Measurements from ENCODE around the gene PCSK2. TPM values are rescaled to one million over a fixed set of nuclear protein-coding genes. Genes with fewer than 3 reads are reported as not detected.

The PCSK2 gene
- total RNA-seq, 1 donor from 2014 or later: 11.5 TPM

DNA sequence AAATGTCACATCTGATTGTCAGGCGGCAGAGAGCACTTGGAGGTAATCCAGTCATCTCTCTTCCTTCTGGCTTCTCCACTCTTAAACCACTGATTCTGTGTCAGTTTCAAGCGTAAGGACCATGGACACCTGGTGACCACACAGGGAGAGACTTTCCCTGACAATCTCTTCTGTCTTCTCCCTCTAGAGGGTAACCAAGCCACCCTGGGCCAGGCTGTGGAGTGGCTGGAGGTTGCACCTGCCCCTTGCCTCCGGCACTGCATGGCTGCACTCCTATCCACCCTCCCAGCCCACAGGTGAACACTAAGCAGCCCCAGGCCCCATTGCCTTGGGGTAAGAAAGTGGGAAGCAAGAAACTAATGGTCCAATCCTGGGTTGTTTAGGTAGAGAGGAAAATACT lies 225.6 kb downstream of the PCSK2 start:
- Mint-ChIP-seq H3K4me3 (ENCODE audit: low read depth) (no peak overlapping the region), H3K36me3 (ENCODE audit: insufficient read depth) (no peaks in the 10 kb centered on the region), H3K27ac (no peak overlapping the region), H3K27me3 (peaks cover 64% of the 10 kb centered on the region), H3K9me3 (ENCODE audit: low read depth) (peaks cover 4% of the 10 kb centered on the region), H3K4me1 (ENCODE audit: low read depth) (peaks cover 8% of the 10 kb centered on the region)
- no peak for DNase-seq (ENCODE audit: low spot score, unreplicated experiment)
- TF ChIP-seq, protein P1, sequence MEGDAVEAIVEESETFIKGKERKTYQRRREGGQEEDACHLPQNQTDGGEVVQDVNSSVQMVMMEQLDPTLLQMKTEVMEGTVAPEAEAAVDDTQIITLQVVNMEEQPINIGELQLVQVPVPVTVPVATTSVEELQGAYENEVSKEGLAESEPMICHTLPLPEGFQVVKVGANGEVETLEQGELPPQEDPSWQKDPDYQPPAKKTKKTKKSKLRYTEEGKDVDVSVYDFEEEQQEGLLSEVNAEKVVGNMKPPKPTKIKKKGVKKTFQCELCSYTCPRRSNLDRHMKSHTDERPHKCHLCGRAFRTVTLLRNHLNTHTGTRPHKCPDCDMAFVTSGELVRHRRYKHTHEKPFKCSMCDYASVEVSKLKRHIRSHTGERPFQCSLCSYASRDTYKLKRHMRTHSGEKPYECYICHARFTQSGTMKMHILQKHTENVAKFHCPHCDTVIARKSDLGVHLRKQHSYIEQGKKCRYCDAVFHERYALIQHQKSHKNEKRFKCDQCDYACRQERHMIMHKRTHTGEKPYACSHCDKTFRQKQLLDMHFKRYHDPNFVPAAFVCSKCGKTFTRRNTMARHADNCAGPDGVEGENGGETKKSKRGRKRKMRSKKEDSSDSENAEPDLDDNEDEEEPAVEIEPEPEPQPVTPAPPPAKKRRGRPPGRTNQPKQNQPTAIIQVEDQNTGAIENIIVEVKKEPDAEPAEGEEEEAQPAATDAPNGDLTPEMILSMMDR (IDR thresholded peaks at IDR 0.05; ENCODE audit: unreplicated experiment): no peak

DNA sequence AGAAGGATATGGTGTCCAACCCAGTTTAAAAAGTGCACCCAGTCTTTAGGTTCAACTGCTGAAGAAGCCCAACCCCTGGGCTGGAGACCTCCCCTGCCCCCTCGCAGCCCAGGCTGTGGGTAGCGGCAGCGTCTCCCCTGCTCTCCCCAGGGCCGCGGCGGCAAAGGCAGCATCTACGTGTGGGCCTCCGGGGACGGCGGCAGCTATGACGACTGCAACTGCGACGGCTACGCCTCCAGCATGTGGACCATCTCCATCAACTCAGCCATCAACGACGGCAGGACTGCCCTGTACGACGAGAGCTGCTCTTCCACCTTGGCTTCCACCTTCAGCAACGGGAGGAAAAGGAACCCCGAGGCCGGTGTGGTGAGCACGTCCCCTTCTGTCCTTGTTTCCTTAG lies 226.8 kb downstream of the PCSK2 start:
- Mint-ChIP-seq H3K9me3 (ENCODE audit: low read depth) (peaks cover 4% of the 10 kb centered on the region), H3K27ac (no peak overlapping the region), H3K27me3 (peaks cover 65% of the 10 kb centered on the region), H3K4me3 (ENCODE audit: low read depth) (no peak overlapping the region), H3K4me1 (ENCODE audit: low read depth) (peaks cover 8% of the 10 kb centered on the region), H3K36me3 (ENCODE audit: insufficient read depth) (no peaks in the 10 kb centered on the region)
- TF ChIP-seq, protein P1 (IDR thresholded peaks at IDR 0.05; ENCODE audit: unreplicated experiment): no peak
- DNase-seq (ENCODE audit: low spot score, unreplicated experiment): no peak

DNA sequence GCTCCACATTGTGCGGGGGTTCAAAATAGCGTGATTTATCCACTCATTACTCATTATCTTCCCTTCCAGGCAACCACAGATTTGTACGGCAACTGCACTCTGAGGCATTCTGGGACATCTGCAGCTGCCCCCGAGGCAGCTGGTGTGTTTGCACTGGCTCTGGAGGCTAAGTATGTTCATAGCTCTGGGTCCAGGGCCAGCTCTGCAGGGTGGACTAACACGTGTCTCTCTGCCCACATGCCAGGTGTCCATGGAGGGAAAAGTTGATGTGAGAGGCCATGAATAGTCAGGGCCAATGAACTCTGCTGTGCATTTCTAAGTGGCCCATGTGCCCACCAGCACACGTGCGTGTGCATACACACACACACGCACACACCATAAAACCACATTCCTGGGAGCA lies 229.4 kb downstream of the PCSK2 start:
- H3K9me3 Mint-ChIP-seq (ENCODE audit: low read depth): peaks cover 3% of the 10 kb centered on the region
- no peak for DNase-seq (ENCODE audit: low spot score, unreplicated experiment)
- peaks cover 8% of the 10 kb centered on the region for H3K4me1 Mint-ChIP-seq (ENCODE audit: low read depth)
- H3K27me3 Mint-ChIP-seq: peaks cover 56% of the 10 kb centered on the region
- H3K36me3 Mint-ChIP-seq (ENCODE audit: insufficient read depth): no peaks in the 10 kb centered on the region
- no peak overlapping the region for H3K27ac Mint-ChIP-seq
- no peak overlapping the region for H3K4me3 Mint-ChIP-seq (ENCODE audit: low read depth)
- TF ChIP-seq, protein P1 (IDR thresholded peaks at IDR 0.05; ENCODE audit: unreplicated experiment): no peak

DNA sequence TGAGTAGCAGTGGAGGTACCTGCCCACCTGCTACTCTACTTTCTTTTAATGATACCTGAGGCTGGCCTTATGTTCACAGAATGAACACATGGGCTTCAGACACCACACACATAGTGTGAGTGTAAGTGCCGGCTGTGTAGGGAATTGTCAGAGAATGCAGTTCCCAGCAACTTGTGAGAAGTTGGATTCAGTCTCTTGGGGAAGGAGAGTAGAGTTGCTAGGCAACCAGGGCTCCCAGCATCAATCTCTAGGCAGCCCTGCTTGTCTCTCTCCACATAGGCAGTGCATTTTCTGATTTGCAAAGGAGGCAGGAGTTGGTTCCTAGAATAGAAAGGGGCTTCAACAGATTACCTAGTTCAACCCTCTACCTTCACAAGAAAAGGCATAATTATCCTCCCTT lies 230.2 kb downstream of the PCSK2 start:
- TF ChIP-seq, protein P1 (IDR thresholded peaks at IDR 0.05; ENCODE audit: unreplicated experiment): no peak
- H3K4me3 Mint-ChIP-seq (ENCODE audit: low read depth): no peak overlapping the region
- H3K9me3 Mint-ChIP-seq (ENCODE audit: low read depth): no peaks in the 10 kb centered on the region
- H3K36me3 Mint-ChIP-seq (ENCODE audit: insufficient read depth): no peaks in the 10 kb centered on the region
- peaks cover 4% of the 10 kb centered on the region for H3K4me1 Mint-ChIP-seq (ENCODE audit: low read depth)
- H3K27me3 Mint-ChIP-seq: peaks cover 52% of the 10 kb centered on the region
- no peak for DNase-seq (ENCODE audit: low spot score, unreplicated experiment)
- H3K27ac Mint-ChIP-seq: no peak overlapping the region

DNA sequence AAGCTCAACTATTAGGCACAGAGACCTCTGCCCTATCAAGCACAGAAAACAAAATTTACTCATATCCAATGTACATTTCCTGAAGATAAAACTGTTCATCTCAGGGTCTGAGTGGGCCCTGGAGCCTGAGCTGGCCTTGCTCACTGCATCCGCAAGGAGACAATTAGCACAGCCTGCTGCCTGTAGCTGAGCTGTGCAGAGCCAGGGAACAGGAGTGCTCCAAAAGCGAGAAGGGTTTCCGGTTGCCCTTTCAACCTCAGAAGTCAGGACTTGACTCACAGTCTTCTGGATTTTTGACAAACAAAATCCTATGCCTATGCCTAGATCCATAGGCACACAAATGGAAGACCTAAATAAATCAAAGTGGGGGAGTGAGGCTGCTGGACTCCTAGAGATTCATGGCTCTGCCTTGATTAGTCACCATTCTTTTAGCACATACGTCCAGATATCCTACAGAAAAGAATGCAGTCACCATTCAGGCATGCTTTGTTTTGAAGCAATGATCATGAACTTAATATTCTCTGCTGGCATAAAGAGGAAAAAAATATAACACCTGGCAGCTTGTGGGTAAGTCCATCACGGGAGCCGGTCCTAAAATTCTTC lies 230.8 kb downstream of the PCSK2 start:
- no peak overlapping the region for H3K27ac Mint-ChIP-seq
- H3K4me3 Mint-ChIP-seq (ENCODE audit: low read depth): no peak overlapping the region
- H3K9me3 Mint-ChIP-seq (ENCODE audit: low read depth): no peaks in the 10 kb centered on the region
- DNase-seq (ENCODE audit: low spot score, unreplicated experiment): no peak
- TF ChIP-seq, protein P1 (IDR thresholded peaks at IDR 0.05; ENCODE audit: unreplicated experiment): no peak
- H3K27me3 Mint-ChIP-seq: peaks cover 53% of the 10 kb centered on the region
- H3K36me3 Mint-ChIP-seq (ENCODE audit: insufficient read depth): no peaks in the 10 kb centered on the region
- H3K4me1 Mint-ChIP-seq (ENCODE audit: low read depth): no peaks in the 10 kb centered on the region

Measured in progenitor cell of endocrine pancreas (in vitro differentiated cells).